Colonic mucosa (tissue), 4 donors: ENCODE measurements around the gene R3HDM2. TPM values are rescaled to one million over a fixed set of nuclear protein-coding genes. Genes with fewer than 3 reads are reported as not detected.
"Not testable (repeated sequence)": the region's sequence is repeated elsewhere in the genome, so short reads cannot be mapped to it uniquely, and the experiment has no call there.

ENCODE experiments used
- DNase-seq: peaks from one replicate; pipeline ENCODE4 v3.0.0-alpha.2; 2020
- H3K27ac ChIP-seq: fragments of 200-600 bp; one replicate; pipeline ENCODE4 v1.8.0; 2021
- H3K27me3 ChIP-seq: fragments of 200-600 bp; one replicate; pipeline ENCODE4 v1.8.0; 2021
- H3K36me3 ChIP-seq: fragments of 200-600 bp; one replicate; pipeline ENCODE4 v1.8.0; 2021
- H3K4me1 ChIP-seq: fragments of 200-600 bp; one replicate; pipeline ENCODE4 v1.8.0; 2021; ENCODE audit warnings: mild to moderate bottlenecking
- H3K4me3 ChIP-seq: fragments of 200-600 bp; one replicate; pipeline ENCODE4 v1.8.0; 2021
- H3K9ac ChIP-seq, 2 donors: one replicate each; pipeline ENCODE4 v1.7.0; 2013; ENCODE audit warnings: control low read depth in 2 of 2, low read depth in 2 of 2, low read length in 2 of 2
- H3K9me3 ChIP-seq: fragments of 200-600 bp; one replicate; pipeline ENCODE4 v1.8.0; 2021
- CTCF ChIP-seq: fragments of 200-600 bp; IDR thresholded peaks from one replicate; pipeline ENCODE4 v1.8.0; 2022; ENCODE audit warnings: antibody characterized with exemption, mild to moderate bottlenecking
- intact Hi-C: fragments of 100-400 bp; cut with DNase I; formaldehyde crosslinking; loops from one replicate; pipeline ENCODE4 v1.14.1; 2022
- total RNA-seq, 2 donors: library from RNA; stranded (reverse); fragmentation: NEBNext Ultra II Directional in 1 of 2; extraction: Animal tissue kit (Norgen Biotek cat#: 25700) in 1 of 2; gene quantifications; one replicate each; pipeline ENCODE4 v1.2.1, GENCODE V29; 2021
- donor health status: healthy.
- donor health status: DM: no; HTN: no; CAD: no.
- donor health status: DM: no; HTN: no; CAD: no.

Gene R3HDM2
- total RNA-seq, 2 donors from 2014 or later = 41.0 to 60.4 TPM

DNA sequence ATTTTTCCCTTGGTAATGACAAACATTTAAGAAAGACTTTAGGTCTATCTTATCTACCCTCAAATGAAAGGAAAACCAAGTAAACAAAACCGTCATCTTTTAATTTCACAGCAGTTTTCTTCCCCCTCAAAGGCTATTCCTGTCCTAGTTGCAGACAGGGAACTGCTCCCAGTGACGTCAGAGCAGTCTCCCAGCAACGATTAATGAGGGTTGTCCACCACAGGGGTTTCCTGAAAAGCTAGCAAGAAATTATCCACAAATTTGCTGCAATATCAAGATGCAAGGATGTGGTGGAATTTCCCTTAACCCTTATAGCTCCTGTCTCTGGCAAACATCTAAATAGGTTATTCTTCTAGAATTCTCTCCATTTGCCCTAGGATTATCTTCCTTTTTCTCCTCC is 90.7 kb downstream of the R3HDM2 start:
- Histone ChIP-seq H3K4me3 (no peak overlapping the region), H3K36me3 (no peaks in the 10 kb centered on the region), H3K27me3 (no peaks in the 10 kb centered on the region), H3K4me1 (no peaks in the 10 kb centered on the region), H3K9me3 (no peaks in the 10 kb centered on the region), H3K27ac (no peak overlapping the region), H3K9ac (no peak overlapping the region)
- TF ChIP-seq CTCF = no peak
- peak; percentile 33 for DNase-seq
- intact Hi-C loops = no loop called here

- DNase-seq, H3K27me3 ChIP-seq, H3K27ac ChIP-seq, intact Hi-C loops, H3K9ac ChIP-seq, H3K4me3 ChIP-seq, H3K4me1 ChIP-seq, H3K9me3 ChIP-seq, H3K36me3 ChIP-seq: not testable (repeated sequence)
Measured at GRCh38 chr12:57336299-57336698, 94.5 kb downstream of the R3HDM2 start.

DNA sequence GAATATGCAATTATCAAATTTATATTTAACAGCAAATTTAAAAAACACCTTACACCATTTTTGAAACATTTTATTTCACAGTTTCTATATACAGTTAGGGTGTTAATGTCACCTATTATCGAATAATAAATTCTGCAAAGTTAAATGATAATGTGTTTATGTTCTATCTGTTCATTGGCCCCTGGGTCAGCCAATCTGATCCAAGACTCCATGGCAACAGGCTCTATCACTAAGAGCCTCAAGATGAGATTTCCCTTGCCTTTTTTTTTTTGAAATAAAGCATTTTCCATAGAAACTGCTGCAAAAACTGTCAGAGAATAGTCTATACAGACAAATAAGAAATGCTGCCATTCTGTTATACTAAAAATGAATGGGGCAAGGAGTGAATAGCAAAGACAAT is 96.6 kb downstream of the R3HDM2 start:
- H3K4me1 ChIP-seq = no peaks in the 10 kb centered on the region
- H3K27me3 ChIP-seq = no peaks in the 10 kb centered on the region
- H3K9me3 ChIP-seq = no peaks in the 10 kb centered on the region
- no peak overlapping the region for H3K9ac ChIP-seq
- TF ChIP-seq CTCF = no peak
- intact Hi-C loops = no loop called here
- DNase-seq = no peak
- no peak overlapping the region for H3K27ac ChIP-seq
- no peaks in the 10 kb centered on the region for H3K36me3 ChIP-seq
- H3K4me3 ChIP-seq = no peak overlapping the region

GRCh38 chr12:57332646-57333312 is 98.1 kb downstream of the R3HDM2 start:
- no peak overlapping the region for H3K9ac ChIP-seq
- H3K36me3 ChIP-seq = no peaks in the 10 kb centered on the region
- H3K4me1 ChIP-seq = no peaks in the 10 kb centered on the region
- H3K27me3 ChIP-seq = no peaks in the 10 kb centered on the region
- no peaks in the 10 kb centered on the region for H3K9me3 ChIP-seq
- H3K27ac ChIP-seq = no peak overlapping the region
- no peak for DNase-seq
- intact Hi-C loops = no loop called here
- H3K4me3 ChIP-seq = no peak overlapping the region
- TF ChIP-seq CTCF = no peak

DNA sequence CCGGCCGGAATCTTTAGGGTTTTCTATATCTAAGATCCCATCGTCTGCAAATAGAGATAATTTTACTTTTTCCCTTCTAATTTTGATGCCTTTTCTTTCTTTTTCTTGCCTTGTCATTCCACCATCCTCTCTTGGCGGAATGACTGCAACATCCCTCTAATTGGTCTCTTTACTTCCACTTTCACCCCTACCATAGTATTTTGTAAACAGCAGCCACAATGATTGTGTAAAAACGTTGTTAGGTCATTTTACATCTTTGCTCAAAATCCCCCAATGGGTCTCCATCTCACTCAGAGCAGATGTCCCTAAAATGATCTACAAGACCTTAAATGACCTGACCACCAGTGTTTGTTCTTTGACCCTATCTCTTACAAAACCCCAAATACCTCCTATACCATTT is 99.9 kb downstream of the R3HDM2 start:
- Histone ChIP-seq H3K9ac (no peak overlapping the region), H3K27ac (no peak overlapping the region), H3K4me3 (no peak overlapping the region), H3K4me1 (no peaks in the 10 kb centered on the region), H3K36me3 (no peaks in the 10 kb centered on the region), H3K27me3 (no peaks in the 10 kb centered on the region), H3K9me3 (no peaks in the 10 kb centered on the region)
- intact Hi-C loops = no loop called here
- no peak for DNase-seq
- TF ChIP-seq CTCF = no peak

DNA sequence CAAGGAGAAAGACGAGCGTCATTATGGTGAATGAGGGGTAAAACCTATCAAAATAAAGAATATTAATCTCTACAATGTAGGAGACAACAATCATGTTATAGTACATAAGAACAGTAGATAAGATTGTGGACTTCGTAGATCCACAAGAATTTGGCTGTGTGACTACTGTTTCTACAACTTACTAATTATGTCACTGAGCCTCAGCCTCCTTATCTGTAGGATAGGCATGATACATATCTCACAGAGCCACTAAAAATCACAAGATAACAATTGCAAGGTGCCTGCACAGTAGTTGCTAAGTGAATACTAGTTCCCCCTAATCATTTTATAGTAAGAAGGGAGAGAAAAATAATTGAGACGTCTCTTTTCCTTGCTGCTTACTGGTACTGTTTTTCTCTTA is 101.6 kb downstream of the R3HDM2 start:
- no peak for TF ChIP-seq CTCF
- Histone ChIP-seq H3K4me3 (no peak overlapping the region), H3K9ac (no peak overlapping the region), H3K4me1 (no peaks in the 10 kb centered on the region), H3K27ac (no peak overlapping the region), H3K27me3 (no peaks in the 10 kb centered on the region), H3K36me3 (no peaks in the 10 kb centered on the region), H3K9me3 (no peaks in the 10 kb centered on the region)
- intact Hi-C loops = no loop called here
- DNase-seq = no peak
